BJ (cell line): ENCODE measurements around the gene CUBN. TPM values are rescaled to one million over a fixed set of nuclear protein-coding genes. Genes with fewer than 3 reads are reported as not detected.

Source experiments
- CTCF ChIA-PET: fragments of 350-600 bp; formaldehyde crosslinking; extraction: SDS; loops from one replicate; lab custom pipeline; 2021; ENCODE audit warnings: antibody characterized with exemption, inconsistent platforms; lab: Yijun Ruan, JAX
- POLR2A ChIA-PET: fragments of 300-600 bp; sonication (Branson Sonifier 250); formaldehyde crosslinking; extraction: SDS; loops from one replicate; lab custom pipeline; 2021; ENCODE audit warnings: antibody characterized with exemption; lab: Charles Lee
- DNase-seq: peaks from one replicate; pipeline ENCODE4 v3.0.0-alpha.2; 2011; ENCODE audit warnings: low read depth
- H3K27me3 ChIP-seq: 2 replicates; pipeline ENCODE4 v1.6.0; 2011; ENCODE audit warnings: low read length; ENCODE audit not compliant: control insufficient read depth, insufficient read depth
- H3K36me3 ChIP-seq: 2 replicates; pipeline ENCODE4 v1.5.1; 2011; ENCODE audit warnings: low read length; ENCODE audit not compliant: control insufficient read depth, insufficient read depth
- H3K4me3 ChIP-seq: 2 replicates; pipeline ENCODE4 v1.5.1; 2011; ENCODE audit warnings: low read depth, mild to moderate bottlenecking, control low read depth, low read length
- CTCF ChIP-seq: IDR thresholded peaks from 2 replicates; pipeline ENCODE4 v1.5.1; 2011; ENCODE audit warnings: low read depth, mild to moderate bottlenecking, control low read depth, inconsistent platforms, low read length, moderate library complexity; ENCODE audit not compliant: insufficient read depth
- polyA plus RNA-seq: library from polyadenylated mRNA; depleted of rRNA; stranded (reverse); fragments of >200 nt; gene quantifications from 2 replicates; pipeline ENCODE4 v1.2.3, GENCODE V29; 2011

The CUBN gene
- polyA plus RNA-seq, 1 experiment: 0.39 TPM

- POLR2A ChIA-PET: no interaction called here
- H3K36me3 ChIP-seq: no peaks in the 10 kb centered on the region
- no peak overlapping the region for H3K4me3 ChIP-seq
- CTCF ChIA-PET: no interaction called here
- no peak for TF ChIP-seq CTCF
- no peak for DNase-seq
- H3K27me3 ChIP-seq: no peaks in the 10 kb centered on the region
Observed at GRCh38 chr10:17060289-17060688, 69.3 kb downstream of the CUBN start.

GRCh38 chr10:17059197-17059688 is 70.4 kb downstream of the CUBN start:
- Histone ChIP-seq H3K4me3 (no peak overlapping the region), H3K27me3 (no peaks in the 10 kb centered on the region), H3K36me3 (no peaks in the 10 kb centered on the region)
- DNase-seq: no peak
- ChIA-PET POLR2A (interaction anchor here (0.6 kb wide), 1 partner anchor 92 kb away, joined by 4 read pairs; no protein-coding TSS in a partner anchor), CTCF (no interaction called here)
- TF ChIP-seq CTCF: no peak

- ChIA-PET CTCF (interaction anchor here (0.6 to 1.2 kb wide), 3 partner anchors 26 to 172 kb away, joined by 3 read pairs; no protein-coding TSS in a partner anchor), POLR2A (no interaction called here)
- no peak for TF ChIP-seq CTCF
Observed at GRCh38 chr10:17058093-17058492, 71.5 kb downstream of the CUBN start.

GRCh38 chr10:17056781-17057428 is 72.7 kb downstream of the CUBN start:
- ChIA-PET POLR2A (no interaction called here), CTCF (interaction anchor here (0.6 to 1.2 kb wide), 2 partner anchors 174 to 200 kb away, joined by 3 read pairs; no protein-coding TSS in a partner anchor)
- peak; percentile 52 for DNase-seq
- H3K27me3 ChIP-seq: no peaks in the 10 kb centered on the region
- no peaks in the 10 kb centered on the region for H3K36me3 ChIP-seq
- H3K4me3 ChIP-seq: no peak overlapping the region
- TF ChIP-seq CTCF: no peak

More at GRCh38 chr10:17058093-17058492, 71.5 kb downstream of the CUBN start:
- Histone ChIP-seq H3K36me3 (no peaks in the 10 kb centered on the region), H3K27me3 (no peaks in the 10 kb centered on the region), H3K4me3 (no peak overlapping the region)
- DNase-seq: no peak

GRCh38 chr10:17053513-17053912 is 76.1 kb downstream of the CUBN start:
- no peak for TF ChIP-seq CTCF
- DNase-seq: no peak
- CTCF ChIA-PET: no interaction called here
- POLR2A ChIA-PET: no interaction called here
- Histone ChIP-seq H3K4me3 (no peak overlapping the region), H3K36me3 (no peaks in the 10 kb centered on the region), H3K27me3 (no peaks in the 10 kb centered on the region)
